ENCODE measurements around the gene NEU1. TPM values are rescaled to one million over a fixed set of nuclear protein-coding genes. Genes with fewer than 3 reads are reported as not detected.

NEU1 gene
- total and polyA plus RNA-seq, 2 of the 8 experiments (the other 6 are each of a cell fraction or from before 2014, with no cell fraction given): 41.2 to 72.1 TPM

DNA sequence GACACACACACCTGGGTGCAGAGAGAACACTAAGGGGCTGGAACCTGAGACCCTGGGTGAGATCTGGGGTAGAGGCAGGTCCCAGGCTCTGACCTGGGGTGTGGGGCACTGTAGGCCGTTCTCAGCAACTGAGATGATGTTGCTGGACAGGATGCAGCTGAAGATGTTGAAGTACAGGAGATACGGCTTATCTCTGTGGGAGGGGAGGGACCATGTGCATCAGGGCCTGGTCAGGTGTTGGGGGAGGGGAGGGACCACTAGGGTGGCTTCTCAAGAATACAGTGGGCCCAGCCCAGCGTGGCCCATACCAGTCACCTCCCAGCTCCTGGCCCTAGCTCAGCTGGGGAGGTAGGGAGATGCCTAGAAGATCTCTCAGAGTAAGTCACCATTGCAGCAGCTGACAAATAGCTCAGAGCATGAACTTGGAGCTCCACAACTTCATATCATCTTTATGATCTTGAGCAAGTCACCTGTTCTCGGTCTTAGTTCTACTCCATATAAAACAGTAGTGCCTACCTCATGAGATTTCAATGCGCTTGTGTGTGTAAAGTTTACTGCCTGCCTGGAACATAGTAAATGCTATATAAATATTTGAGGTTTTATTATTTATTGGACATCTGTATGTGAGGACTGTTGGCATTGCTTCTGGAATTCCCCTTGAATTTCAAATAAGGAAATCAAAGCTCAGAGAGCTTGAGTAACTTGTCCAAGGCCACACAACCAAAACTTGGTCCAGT, 12.4 kb upstream of the NEU1 start:
- DNase-seq (ENCODE audit: low read depth in 1 of 2, low spot score in 2 of 2) (no peak), FAIRE-seq (no peak)
- Histone ChIP-seq H3K14ac (ENCODE audit: insufficient read length) (no peak overlapping the region), H4K91ac (replicated peaks; ENCODE audit: insufficient read length, low read length) (no peak overlapping the region), H2BK5ac (ENCODE audit: low read depth, low read length) (no peak overlapping the region), H2AK5ac (ENCODE audit: low read depth, low read length) (no peak overlapping the region), H3K4me2 (ENCODE audit: insufficient read depth in 1 of 2, low read depth in 2 of 2, low read length in 2 of 2) (no peak overlapping the region), H4K8ac (ENCODE audit: extremely low read depth, insufficient read depth, low read length) (no peak overlapping the region), H3K18ac (ENCODE audit: extremely low read depth, low read length) (no peak overlapping the region), H3K4ac (replicated peaks; ENCODE audit: insufficient read length, low read depth, low read length) (no peak overlapping the region), H4K5ac (ENCODE audit: insufficient read length, low read depth, low read length) (no peak overlapping the region), H3K27ac (ENCODE audit: low read depth, low read length) (no peak overlapping the region), H3K36me3 (ENCODE audit: control insufficient read depth in 2 of 4, insufficient read depth in 4 of 4, low read length in 3 of 4) (peaks cover 3 to 4% (median 4%) of the 10 kb centered on the region in 4 experiments; a peak in 4 of 8 replicates), H3K9me3 (ENCODE audit: insufficient read depth in 2 of 2, low read depth in 1 of 2, low read length in 1 of 2) (no peaks in the 10 kb centered on the region), H2BK15ac (ENCODE audit: low read length) (no peak overlapping the region), H3K56ac (replicated peaks; ENCODE audit: insufficient read length, low read depth, low read length) (no peak overlapping the region), H4K20me1 (replicated peaks in 1 of 2; ENCODE audit: control insufficient read depth in 1 of 2, insufficient read depth in 2 of 2, low read length in 2 of 2) (peaks cover 0 to 4% of the 10 kb centered on the region in 2 experiments), H2BK20ac (ENCODE audit: low read length) (no peak overlapping the region), H3K4me1 (replicated peaks in 1 of 4; ENCODE audit: control insufficient read depth in 3 of 4, insufficient read depth in 4 of 4, low read length in 3 of 4) (peaks cover 0 to 22% (median 6%) of the 10 kb centered on the region in 4 experiments; a peak in 3 of 7 replicates), H2BK120ac (replicated peaks; ENCODE audit: low read depth, low read length) (no peak overlapping the region), H3K79me2 (ENCODE audit: control insufficient read depth in 1 of 2, insufficient read depth in 2 of 2, low read length in 2 of 2) (no peaks in the 10 kb centered on the region), H3K79me1 (ENCODE audit: low read depth, low read length) (no peaks in the 10 kb centered on the region; the same call in 1 of the 2 replicates), H3K4me3 (ENCODE audit: extremely low read depth in 1 of 4, insufficient read depth in 2 of 4, low read depth in 3 of 4, low read length in 4 of 4) (no peak overlapping the region), H2BK12ac (ENCODE audit: low read depth, low read length) (no peak overlapping the region), H3K9ac (replicated peaks in 1 of 4; ENCODE audit: extremely low read depth in 1 of 4, low read depth in 3 of 4, low read length in 3 of 4) (no peak overlapping the region), H3K27me3 (replicated peaks in 1 of 4; ENCODE audit: control insufficient read depth in 3 of 4, extremely low read depth in 1 of 4, insufficient read depth in 3 of 4, low read length in 3 of 4) (no peaks in the 10 kb centered on the region), H2AFZ (ENCODE audit: low read length) (no peak overlapping the region), H3K23ac (ENCODE audit: insufficient read length) (no peak overlapping the region), H3K23me2 (ENCODE audit: low read depth, low read length) (no peaks in the 10 kb centered on the region; the same call in 1 of the 2 replicates)
- ChIA-PET POLR2A (ENCODE audit: partially characterized antibody) (interaction anchor here (0.7 to 5.6 kb wide), 7 partner anchors 8 to 164 kb away, joined by 3 to 47 read pairs (median 6); partner anchors contain the start of gene NEU1), CTCF (ENCODE audit: partially characterized antibody) (interaction anchor here (0.6 to 8.1 kb wide), 6 partner anchors 14 to 277 kb away, joined by 3 to 59 read pairs (median 3); no protein-coding TSS in a partner anchor)
- WGBS, 2 experiments (ENCODE audit: extremely low coverage in 1 of 2, insufficient coverage in 1 of 2, insufficient read length in 1 of 2, insufficient replicate concordance in 2 of 2, low coverage in 1 of 2, low lambda C conversion rate in 2 of 2, missing lambda C conversion rate in 1 of 2): 86% methylated on average over 5 of the region's 5 CpGs; no CpG with 5 or more reads in 1 of the 2 experiments
- TF ChIP-seq, protein P1, sequence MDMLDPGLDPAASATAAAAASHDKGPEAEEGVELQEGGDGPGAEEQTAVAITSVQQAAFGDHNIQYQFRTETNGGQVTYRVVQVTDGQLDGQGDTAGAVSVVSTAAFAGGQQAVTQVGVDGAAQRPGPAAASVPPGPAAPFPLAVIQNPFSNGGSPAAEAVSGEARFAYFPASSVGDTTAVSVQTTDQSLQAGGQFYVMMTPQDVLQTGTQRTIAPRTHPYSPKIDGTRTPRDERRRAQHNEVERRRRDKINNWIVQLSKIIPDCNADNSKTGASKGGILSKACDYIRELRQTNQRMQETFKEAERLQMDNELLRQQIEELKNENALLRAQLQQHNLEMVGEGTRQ (IDR thresholded peaks at IDR 0.05; ENCODE audit: low read length): no peak
- TF ChIP-seq BACH1 (IDR thresholded peaks at IDR 0.05; ENCODE audit: low read length): no peak
